ENCODE measurements around the gene KCNH2.

Gene KCNH2

GRCh38 chr7:150994838-150995510, 16.9 kb upstream of the KCNH2 start:
- FAIRE-seq, result no peak

- FAIRE-seq, result no peak
Observed at GRCh38 chr7:150994141-150994837, 16.2 kb upstream of the KCNH2 start.

- FAIRE-seq, result no peak
Observed at GRCh38 chr7:150993511-150993910, 15.4 kb upstream of the KCNH2 start.

- FAIRE-seq, result no peak
Observed at GRCh38 chr7:150992833-150993302, 14.7 kb upstream of the KCNH2 start.

GRCh38 chr7:150992051-150992640, 14.0 kb upstream of the KCNH2 start:
- FAIRE-seq, result no peak

GRCh38 chr7:150990416-150991186, 12.5 kb upstream of the KCNH2 start, which contains the start of gene NOS3:
TSS of gene NOS3 (plus strand) at chr7:150991017. CDS start at chr7:150993804, 2,787 bp downstream.
- FAIRE-seq, result no peak

- FAIRE-seq, result no peak
Observed at GRCh38 chr7:150989456-150989855, 11.3 kb upstream of the KCNH2 start.

- FAIRE-seq, result no peak
Observed at GRCh38 chr7:150988230-150989226, 10.4 kb upstream of the KCNH2 start.

- FAIRE-seq, result no peak
Observed at GRCh38 chr7:150986556-150986955, 8.4 kb upstream of the KCNH2 start.

- no peak for FAIRE-seq
Observed at GRCh38 chr7:150986099-150986512, 8.0 kb upstream of the KCNH2 start.

- no peak for FAIRE-seq
Observed at GRCh38 chr7:150983893-150984368, 5.8 kb upstream of the KCNH2 start.

- FAIRE-seq, result no peak
Observed at GRCh38 chr7:150982351-150982750, 4.2 kb upstream of the KCNH2 start.

- no peak for FAIRE-seq
Observed at GRCh38 chr7:150981644-150982043, 3.5 kb upstream of the KCNH2 start.

GRCh38 chr7:150980663-150981062, 2.5 kb upstream of the KCNH2 start:
- no peak for FAIRE-seq

GRCh38 chr7:150979713-150980390, 1.7 kb upstream of the KCNH2 start:
- no peak for FAIRE-seq

- FAIRE-seq, result no peak
Observed at GRCh38 chr7:150977382-150978125, 567 bp downstream of the KCNH2 start.

GRCh38 chr7:150976529-150977381, 1.4 kb downstream of the KCNH2 start:
- no peak for FAIRE-seq

- no peak for FAIRE-seq
Observed at GRCh38 chr7:150975536-150976319, 2.4 kb downstream of the KCNH2 start.
